ENCODE measurements around the gene CEBPG. TPM values are rescaled to one million over a fixed set of nuclear protein-coding genes. Genes with fewer than 3 reads are reported as not detected.

CEBPG gene
- total and polyA plus RNA-seq, 9 of the 15 experiments (the other 6 are each of a cell fraction or from before 2014, with no cell fraction given): 9.5 to 34.9 (median 30.9) TPM

GRCh38 chr19:33357556-33357955 is 16.0 kb upstream of the CEBPG start:
- Histone ChIP-seq H4K20me1 (replicated peaks; ENCODE audit: control insufficient read depth, insufficient read depth, low read length) (no peaks in the 10 kb centered on the region), H3K9ac (ENCODE audit: insufficient read depth in 1 of 2, low read depth in 2 of 2, low read length in 2 of 2) (no peak overlapping the region), H3K36me3 (ENCODE audit: control insufficient read depth, insufficient read depth, low read length) (no peaks in the 10 kb centered on the region), H3K4me1 (replicated peaks in 1 of 2; ENCODE audit: control insufficient read depth in 2 of 2, insufficient read depth in 2 of 2, low read length in 2 of 2) (no peaks in the 10 kb centered on the region), H3K79me2 (ENCODE audit: control insufficient read depth, insufficient read depth, low read length) (no peaks in the 10 kb centered on the region), H3K4me3 (no peak overlapping the region), H2AFZ (ENCODE audit: low read depth, low read length) (no peak overlapping the region), H3K9me3 (replicated peaks; ENCODE audit: control insufficient read depth, insufficient read depth, low read depth, low read length) (no peaks in the 10 kb centered on the region), H3K27ac (ENCODE audit: extremely low read depth, low read depth, low read length) (no peak overlapping the region), H3K9me1 (ENCODE audit: control insufficient read depth, insufficient read depth, low read length) (no peaks in the 10 kb centered on the region), H3K4me2 (ENCODE audit: insufficient read depth, low read length) (no peak overlapping the region), H3K27me3 (ENCODE audit: control insufficient read depth in 2 of 2, insufficient read depth in 2 of 2, low read length in 2 of 2) (peaks cover 10 to 25% of the 10 kb centered on the region in 2 experiments; a peak in 4 of 5 replicates)
- ChIA-PET POLR2A (interaction anchor here (0.6 to 6.4 kb wide), 3 partner anchors 9 to 111 kb away, joined by 3 to 60 read pairs (median 8); partner anchors contain the start of gene CEBPG), CTCF (ENCODE audit: low intra/inter-chr PET ratio) (no interaction called here)
- 0% methylated on average over 1 of the region's 1 CpG for WGBS (ENCODE audit: insufficient coverage, low coverage, missing lambda C conversion rate)
- BruUV-seq (replicated peaks): no TSS peak
- FAIRE-seq (no peak), DNase-seq (ENCODE audit: extremely low read depth in 1 of 4, low spot score in 3 of 4) (no peak), ATAC-seq (no peak)
- in situ Hi-C loops (cut with MboI) (no loop called here), intact Hi-C loops (cut with micrococcal nuclease) (no loop called here)
- TF ChIP-seq XRCC3 (IDR thresholded peaks at IDR 0.05) (no peak), ZNF143 (CRISPR knock-in tag; IDR thresholded peaks at IDR 0.05) (no peak), ZNF253 (CRISPR knock-in tag; conservative IDR thresholded peaks at IDR 0.05) (no peak), CREB1 (IDR thresholded peaks at IDR 0.05) (no peak), CREB1 (CRISPR knock-in tag; IDR thresholded peaks at IDR 0.05) (no peak), KLF10 (CRISPR knock-in tag; IDR thresholded peaks at IDR 0.05) (no peak), RAD21 (CRISPR knock-in tag; conservative IDR thresholded peaks at IDR 0.05 in 1 of 2, IDR thresholded peaks at IDR 0.05 in 1 of 2) (no peak), ZNF24 (IDR thresholded peaks at IDR 0.05) (no peak), GTF3C2 (IDR thresholded peaks at IDR 0.05; ENCODE audit: borderline replicate concordance, extremely low read depth, insufficient read length) (no peak), ELF1 (tag; IDR thresholded peaks at IDR 0.05) (no peak), EZH2 (IDR thresholded peaks at IDR 0.05; ENCODE audit: borderline replicate concordance, low read depth, low read length) (no peak), DDX20 (tag; IDR thresholded peaks at IDR 0.05; ENCODE audit: low read depth) (no peak), HNRNPK (IDR thresholded peaks at IDR 0.05; ENCODE audit: low read depth, low read length, poor library complexity, severe bottlenecking) (no peak)
- TF ChIP-seq, protein P1, sequence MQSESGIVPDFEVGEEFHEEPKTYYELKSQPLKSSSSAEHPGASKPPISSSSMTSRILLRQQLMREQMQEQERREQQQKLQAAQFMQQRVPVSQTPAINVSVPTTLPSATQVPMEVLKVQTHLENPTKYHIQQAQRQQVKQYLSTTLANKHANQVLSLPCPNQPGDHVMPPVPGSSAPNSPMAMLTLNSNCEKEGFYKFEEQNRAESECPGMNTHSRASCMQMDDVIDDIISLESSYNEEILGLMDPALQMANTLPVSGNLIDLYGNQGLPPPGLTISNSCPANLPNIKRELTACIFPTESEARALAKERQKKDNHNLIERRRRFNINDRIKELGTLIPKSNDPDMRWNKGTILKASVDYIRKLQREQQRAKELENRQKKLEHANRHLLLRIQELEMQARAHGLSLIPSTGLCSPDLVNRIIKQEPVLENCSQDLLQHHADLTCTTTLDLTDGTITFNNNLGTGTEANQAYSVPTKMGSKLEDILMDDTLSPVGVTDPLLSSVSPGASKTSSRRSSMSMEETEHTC (IDR thresholded peaks at IDR 0.05): no peak
- TF ChIP-seq, protein P2, sequence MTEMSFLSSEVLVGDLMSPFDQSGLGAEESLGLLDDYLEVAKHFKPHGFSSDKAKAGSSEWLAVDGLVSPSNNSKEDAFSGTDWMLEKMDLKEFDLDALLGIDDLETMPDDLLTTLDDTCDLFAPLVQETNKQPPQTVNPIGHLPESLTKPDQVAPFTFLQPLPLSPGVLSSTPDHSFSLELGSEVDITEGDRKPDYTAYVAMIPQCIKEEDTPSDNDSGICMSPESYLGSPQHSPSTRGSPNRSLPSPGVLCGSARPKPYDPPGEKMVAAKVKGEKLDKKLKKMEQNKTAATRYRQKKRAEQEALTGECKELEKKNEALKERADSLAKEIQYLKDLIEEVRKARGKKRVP (CRISPR knock-in tag; IDR thresholded peaks at IDR 0.05): no peak
- TF ChIP-seq, protein P3, sequence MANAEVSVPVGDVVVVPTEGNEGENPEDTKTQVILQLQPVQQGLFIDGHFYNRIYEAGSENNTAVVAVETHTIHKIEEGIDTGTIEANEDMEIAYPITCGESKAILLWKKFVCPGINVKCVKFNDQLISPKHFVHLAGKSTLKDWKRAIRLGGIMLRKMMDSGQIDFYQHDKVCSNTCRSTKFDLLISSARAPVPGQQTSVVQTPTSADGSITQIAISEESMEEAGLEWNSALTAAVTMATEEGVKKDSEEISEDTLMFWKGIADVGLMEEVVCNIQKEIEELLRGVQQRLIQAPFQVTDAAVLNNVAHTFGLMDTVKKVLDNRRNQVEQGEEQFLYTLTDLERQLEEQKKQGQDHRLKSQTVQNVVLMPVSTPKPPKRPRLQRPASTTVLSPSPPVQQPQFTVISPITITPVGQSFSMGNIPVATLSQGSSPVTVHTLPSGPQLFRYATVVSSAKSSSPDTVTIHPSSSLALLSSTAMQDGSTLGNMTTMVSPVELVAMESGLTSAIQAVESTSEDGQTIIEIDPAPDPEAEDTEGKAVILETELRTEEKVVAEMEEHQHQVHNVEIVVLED (CRISPR knock-in tag; IDR thresholded peaks at IDR 0.05): no peak

Data from K562 (cell line).